GM21576 (cell line): Measurements from ENCODE around the gene SLC24A3.
A peak's percentile ranks its signal among the peaks of the same experiment; 100 is the strongest.

Source experiments
- ATAC-seq: cut with Tn5 transposase; IDR thresholded peaks from one replicate; pipeline ENCODE4 v1.9.1; 2021; ENCODE audit warnings: mild to moderate bottlenecking, moderate library complexity; ENCODE audit not compliant: unreplicated experiment

SLC24A3 gene

GRCh38 chr20:19236371-19237055 is 24.1 kb downstream of the SLC24A3 start:
- no peak for ATAC-seq

GRCh38 chr20:19241440-19241839 is 29.0 kb downstream of the SLC24A3 start:
- no peak for ATAC-seq

- no peak for ATAC-seq
These were observed 31.8 kb downstream of the SLC24A3 start for GRCh38 chr20:19244291-19244690.

- ATAC-seq: no peak
These were observed 36.9 kb downstream of the SLC24A3 start for GRCh38 chr20:19249106-19249879.

- no peak for ATAC-seq
These were observed 37.9 kb downstream of the SLC24A3 start for GRCh38 chr20:19250346-19250745.

- ATAC-seq: no peak
These were observed 39.1 kb downstream of the SLC24A3 start for GRCh38 chr20:19251506-19251905.

- ATAC-seq: no peak
These were observed 39.5 kb downstream of the SLC24A3 start for GRCh38 chr20:19251958-19252357.

GRCh38 chr20:19252451-19253120 is 40.1 kb downstream of the SLC24A3 start:
- no peak for ATAC-seq

- ATAC-seq: no peak
These were observed 40.9 kb downstream of the SLC24A3 start for GRCh38 chr20:19253316-19253715.

GRCh38 chr20:19253916-19254820 is 41.7 kb downstream of the SLC24A3 start:
- no peak for ATAC-seq

GRCh38 chr20:19254956-19255355 is 42.5 kb downstream of the SLC24A3 start:
- ATAC-seq: no peak

- ATAC-seq: no peak
These were observed 43.6 kb downstream of the SLC24A3 start for GRCh38 chr20:19256085-19256484.

GRCh38 chr20:19256906-19257595 is 44.6 kb downstream of the SLC24A3 start:
- no peak for ATAC-seq

- ATAC-seq: no peak
These were observed 45.4 kb downstream of the SLC24A3 start for GRCh38 chr20:19257865-19258264.

- no peak for ATAC-seq
These were observed 46.7 kb downstream of the SLC24A3 start for GRCh38 chr20:19259141-19259591.

- ATAC-seq: peak; percentile 58
These were observed 48.1 kb downstream of the SLC24A3 start for GRCh38 chr20:19260412-19261090.

- no peak for ATAC-seq
These were observed 51.7 kb downstream of the SLC24A3 start for GRCh38 chr20:19264191-19264590.

- ATAC-seq: no peak
These were observed 53.4 kb downstream of the SLC24A3 start for GRCh38 chr20:19265646-19266374.

GRCh38 chr20:19268426-19268825 is 56.0 kb downstream of the SLC24A3 start:
- ATAC-seq: no peak
